Right atrium auricular region (tissue), 2 donors: Measurements from ENCODE around the gene SPHKAP. TPM values are rescaled to one million over a fixed set of nuclear protein-coding genes. Genes with fewer than 3 reads are reported as not detected.

Experiments used
- DNase-seq: peaks from one replicate; pipeline ENCODE4 v3.0.0-alpha.2; 2019; ENCODE audit warnings: low spot score
- H3K27ac ChIP-seq, 2 donors: fragments of 200-600 bp; sonication (generic); 1 replicate in 1 of 2; 2 replicates in 1 of 2; pipeline ENCODE4 v1.5.1; 2016 to 2019
- H3K27me3 ChIP-seq, 2 donors: fragments of 200-600 bp; sonication (generic); one replicate each; pipeline versions ENCODE4 v1.5.1 to v1.6.0; 2017 to 2019
- H3K36me3 ChIP-seq: fragments of 200-600 bp; sonication (generic); one replicate; pipeline ENCODE4 v1.5.1; 2016
- H3K4me1 ChIP-seq, 2 donors: fragments of 200-600 bp; sonication (generic); one replicate each; pipeline versions ENCODE4 v1.5.1 to v1.6.0; 2017 to 2019
- H3K4me3 ChIP-seq, 2 donors: fragments of 200-600 bp; sonication (generic); 1 replicate in 1 of 2; 2 replicates in 1 of 2; pipeline ENCODE4 v1.5.1; 2017 to 2019; ENCODE audit warnings: mild to moderate bottlenecking in 1 of 2, moderate library complexity in 1 of 2
- H3K9me3 ChIP-seq, 2 donors: fragments of 200-600 bp; sonication (generic); one replicate each; pipeline ENCODE4 v1.5.1; 2019
- CTCF ChIP-seq, 2 donors: fragments of 200-600 bp; sonication (generic); IDR thresholded peaks; one replicate each; pipeline ENCODE4 v1.5.1; 2019; ENCODE audit warnings: antibody characterized with exemption in 2 of 2
- total RNA-seq, 2 donors: library from RNA; depleted of rRNA; stranded (reverse); fragments of >200 nt; gene quantifications; one replicate each; pipeline ENCODE4 v1.1.0, GENCODE V29; 2016

Gene SPHKAP
- total RNA-seq, 2 donors from 2014 or later, result 23.5 to 75.5 TPM

- Histone ChIP-seq H3K27ac (no peak overlapping the region), H3K9me3 (no peaks in the 10 kb centered on the region), H3K4me3 (no peak overlapping the region), H3K36me3 (no peaks in the 10 kb centered on the region), H3K27me3 (no peaks in the 10 kb centered on the region), H3K4me1 (no peaks in the 10 kb centered on the region)
- no peak for TF ChIP-seq CTCF (IDR thresholded peaks at IDR 0.05)
- no peak for DNase-seq
Observed at GRCh38 chr2:228107846-228108245, 73.6 kb downstream of the SPHKAP start.

- no peak overlapping the region for H3K4me3 ChIP-seq
- no peak for DNase-seq
- no peak overlapping the region for H3K27ac ChIP-seq
- no peaks in the 10 kb centered on the region for H3K4me1 ChIP-seq
- no peak for TF ChIP-seq CTCF (IDR thresholded peaks at IDR 0.05)
- H3K36me3 ChIP-seq, result no peaks in the 10 kb centered on the region
- no peaks in the 10 kb centered on the region for H3K9me3 ChIP-seq
- H3K27me3 ChIP-seq, result no peaks in the 10 kb centered on the region
Observed at GRCh38 chr2:228105526-228106250, 75.8 kb downstream of the SPHKAP start.

- no peak for DNase-seq
- Histone ChIP-seq H3K4me3 (no peak overlapping the region), H3K4me1 (no peaks in the 10 kb centered on the region), H3K36me3 (no peaks in the 10 kb centered on the region), H3K27me3 (no peaks in the 10 kb centered on the region), H3K9me3 (no peaks in the 10 kb centered on the region), H3K27ac (no peak overlapping the region)
- no peak for TF ChIP-seq CTCF (IDR thresholded peaks at IDR 0.05)
Observed at GRCh38 chr2:228104215-228104614, 77.3 kb downstream of the SPHKAP start.

- Histone ChIP-seq H3K27me3 (no peaks in the 10 kb centered on the region), H3K4me1 (no peaks in the 10 kb centered on the region), H3K9me3 (peaks cover 0 to 5% of the 10 kb centered on the region in 2 donors), H3K27ac (no peak overlapping the region), H3K36me3 (no peaks in the 10 kb centered on the region), H3K4me3 (no peak overlapping the region)
- DNase-seq, result no peak
- no peak for TF ChIP-seq CTCF (IDR thresholded peaks at IDR 0.05)
Observed at GRCh38 chr2:228103379-228103778, 78.1 kb downstream of the SPHKAP start.

- DNase-seq, result no peak
- Histone ChIP-seq H3K4me3 (no peak overlapping the region), H3K27ac (no peak overlapping the region), H3K9me3 (peaks cover 0 to 5% of the 10 kb centered on the region in 2 donors), H3K4me1 (no peaks in the 10 kb centered on the region), H3K27me3 (no peaks in the 10 kb centered on the region), H3K36me3 (no peaks in the 10 kb centered on the region)
- TF ChIP-seq CTCF (IDR thresholded peaks at IDR 0.05), result no peak
Observed at GRCh38 chr2:228102949-228103348, 78.5 kb downstream of the SPHKAP start.
